CD1c-positive myeloid dendritic cell (primary cell): ENCODE measurements around the gene KCNK17.

Experiments used
- DNase-seq: peaks from one replicate; pipeline ENCODE4 v3.0.0-alpha.2; 2016; ENCODE audit errors: extremely low spot score

Gene KCNK17

GRCh38 chr6:39338397-39338796 lies 24.2 kb upstream of the KCNK17 start:
- peak; percentile 40 for DNase-seq

- no peak for DNase-seq
Measured at GRCh38 chr6:39335780-39336545, 21.7 kb upstream of the KCNK17 start.

DNA sequence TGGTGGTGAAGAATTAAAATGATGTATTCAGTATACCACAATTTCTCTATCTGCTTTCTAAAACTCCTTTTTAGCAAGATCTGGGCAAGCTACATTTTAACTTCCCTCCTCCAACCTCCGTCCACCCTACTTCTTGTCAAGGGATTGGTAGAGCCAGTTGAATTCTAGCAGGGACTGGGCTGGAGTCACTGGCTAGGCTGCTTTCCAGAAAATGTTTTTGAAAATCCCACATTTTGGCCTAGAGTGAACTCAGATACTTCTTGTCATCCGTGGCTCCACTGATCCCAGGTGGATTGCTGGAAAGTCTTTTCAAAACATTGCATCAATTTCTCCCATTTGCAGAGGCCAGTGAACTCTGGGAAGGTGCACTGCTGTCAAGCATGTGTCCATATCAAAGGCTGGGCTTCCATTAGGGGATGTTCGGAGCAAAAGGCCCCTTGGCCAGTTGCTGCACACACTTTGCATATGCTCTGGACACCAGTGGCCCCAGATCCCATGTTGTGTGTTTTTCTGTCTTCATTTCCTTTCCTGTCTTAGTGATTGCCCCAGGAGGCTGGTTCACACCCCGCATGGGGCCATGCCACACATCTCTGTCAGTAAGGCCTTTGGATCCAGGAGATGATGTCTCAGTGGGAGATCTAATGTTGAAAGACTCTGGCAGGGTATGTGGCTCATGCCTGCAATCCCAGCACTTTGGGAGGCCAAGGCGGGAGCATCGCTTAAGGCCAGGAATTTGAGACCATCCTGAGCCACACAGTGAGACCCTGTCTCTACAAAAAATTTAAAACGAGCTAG lies 19.6 kb upstream of the KCNK17 start:
- DNase-seq, result no peak

GRCh38 chr6:39330476-39330875 lies 16.3 kb upstream of the KCNK17 start:
- DNase-seq, result peak; percentile 61

DNA sequence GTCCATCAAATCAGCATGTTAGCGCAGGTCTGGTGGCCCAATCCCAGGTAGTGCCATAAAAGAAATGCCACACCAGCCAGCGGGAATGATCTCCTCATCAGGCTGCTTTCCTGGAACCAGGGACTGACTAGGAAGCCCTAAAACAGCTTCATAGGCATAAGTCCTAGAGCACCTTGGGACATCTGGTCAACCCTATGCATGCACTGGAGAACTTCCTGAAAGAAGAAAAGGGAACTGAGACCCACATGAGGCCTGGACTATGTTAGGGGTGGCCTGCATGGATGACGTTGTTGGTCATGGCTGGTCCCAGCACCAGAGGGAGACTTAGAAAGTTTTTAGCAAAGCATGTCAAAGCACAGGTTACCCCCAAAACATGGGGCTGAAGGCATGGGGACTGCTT lies 15.8 kb upstream of the KCNK17 start:
- DNase-seq, result peak; percentile 84

DNA sequence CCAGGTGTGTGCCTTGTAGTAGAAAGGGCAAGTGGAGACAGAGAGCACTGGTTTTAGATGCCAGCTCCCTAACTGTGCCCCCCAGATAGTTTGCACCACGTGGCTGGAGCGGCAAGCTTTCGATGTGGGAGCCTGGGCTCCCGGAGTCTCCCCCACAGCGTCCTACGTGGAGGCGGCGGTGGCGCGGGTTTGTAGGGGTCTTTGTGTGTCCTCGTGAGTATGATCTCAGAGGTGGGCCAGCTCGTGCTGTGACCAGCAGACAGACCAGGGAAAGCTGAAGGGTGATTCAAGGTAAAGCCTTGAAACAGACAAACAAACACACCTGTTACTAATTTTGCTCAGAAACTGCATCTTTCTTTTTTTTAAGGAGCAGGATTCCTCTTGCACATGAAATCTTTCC lies 13.8 kb upstream of the KCNK17 start:
- DNase-seq, result no peak

- DNase-seq, result no peak
Measured at GRCh38 chr6:39327507-39327906, 13.3 kb upstream of the KCNK17 start.

GRCh38 chr6:39322306-39322850 lies 8.2 kb upstream of the KCNK17 start, which contains the start of gene KCNK16:
Gene KCNK16, minus strand, starts transcription at chr6:39322702. Its CDS starts 162 bp downstream, at chr6:39322540.
- DNase-seq, result no peak

DNA sequence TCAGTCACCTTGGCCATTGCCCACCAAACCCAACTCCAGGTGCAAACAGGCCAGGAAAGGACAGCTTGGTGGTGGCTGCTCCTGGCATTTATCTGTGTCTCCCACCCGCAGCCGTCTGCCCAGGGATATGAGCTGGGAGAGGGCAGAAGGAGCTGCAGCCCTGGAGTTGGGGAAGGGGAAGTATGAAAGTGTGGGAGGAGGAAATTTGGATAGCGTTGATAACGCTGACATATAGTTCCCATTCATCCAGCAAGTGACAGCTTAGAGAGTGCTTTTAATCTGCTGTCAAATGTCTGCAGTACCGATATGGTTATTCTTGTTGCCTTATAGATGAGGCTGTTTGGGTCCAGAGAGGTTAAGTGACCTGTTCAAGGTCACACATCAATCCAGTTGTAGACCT lies 7.5 kb upstream of the KCNK17 start:
- DNase-seq, result peak; percentile 67

DNA sequence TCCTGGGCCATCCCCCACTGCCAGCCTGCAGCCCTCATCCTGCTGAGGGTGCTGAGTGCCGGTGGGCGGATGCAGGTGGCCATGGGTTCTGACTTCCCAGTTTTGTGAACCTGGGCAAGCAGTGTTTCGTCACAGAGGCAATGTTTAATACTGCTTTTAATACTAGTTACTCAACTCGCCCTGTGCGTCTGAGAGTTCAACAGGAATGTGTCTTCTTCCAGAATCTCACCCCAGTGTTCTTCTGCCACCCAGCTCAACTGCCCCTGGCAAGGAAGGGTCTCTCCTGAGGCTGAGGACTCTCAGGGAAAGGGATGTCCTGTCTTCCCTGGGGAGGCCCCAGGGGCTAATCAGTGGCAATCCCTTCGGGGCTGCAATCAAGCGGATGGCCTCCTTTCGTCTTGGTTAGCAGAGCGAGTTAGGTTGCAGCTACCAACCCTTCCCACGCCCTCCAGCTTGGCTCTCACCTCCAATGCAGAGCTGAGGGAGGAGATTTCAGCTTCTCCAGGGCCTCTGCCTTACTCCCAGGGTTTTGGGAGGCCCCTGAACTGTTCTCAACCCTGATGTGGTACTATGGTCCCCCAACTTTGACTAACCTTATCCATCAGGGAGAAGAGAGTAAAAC lies 6.3 kb upstream of the KCNK17 start:
- no peak for DNase-seq

DNA sequence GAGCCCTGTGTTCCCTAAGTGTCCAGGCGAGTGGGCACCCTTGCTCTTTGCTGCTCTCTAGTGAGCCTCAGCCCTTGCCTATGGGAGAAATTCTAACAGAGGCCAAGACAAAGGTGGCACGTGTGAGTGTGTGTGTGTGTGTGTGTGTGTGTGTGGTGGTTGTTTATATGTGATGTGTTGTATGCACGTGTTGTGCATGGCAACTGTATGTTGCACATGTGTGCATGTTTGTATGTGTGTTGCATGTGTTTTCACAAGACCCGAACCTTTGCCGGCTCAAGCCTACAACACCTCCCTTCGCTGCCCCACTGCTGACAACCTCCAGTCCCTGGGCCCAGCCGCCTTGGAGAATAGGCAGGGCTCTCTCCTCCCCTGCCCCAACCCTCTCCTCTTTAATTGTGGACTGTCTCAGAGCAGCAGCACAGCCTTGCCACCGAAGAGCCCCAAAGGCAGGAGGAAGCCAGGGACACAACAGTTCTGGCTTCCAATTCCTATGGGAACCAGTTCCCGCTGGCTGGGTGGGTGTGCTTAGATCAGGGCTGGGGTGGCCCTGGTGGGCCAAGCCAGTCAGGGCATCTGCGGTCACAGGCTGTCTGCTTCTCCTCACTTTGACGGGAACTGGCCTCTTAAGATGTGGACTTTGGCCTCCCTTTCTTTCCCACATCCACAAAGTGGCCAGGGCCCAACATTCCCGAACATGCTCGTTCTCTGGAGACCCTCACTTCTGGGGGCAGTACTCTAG lies 5.6 kb upstream of the KCNK17 start:
- no peak for DNase-seq

DNA sequence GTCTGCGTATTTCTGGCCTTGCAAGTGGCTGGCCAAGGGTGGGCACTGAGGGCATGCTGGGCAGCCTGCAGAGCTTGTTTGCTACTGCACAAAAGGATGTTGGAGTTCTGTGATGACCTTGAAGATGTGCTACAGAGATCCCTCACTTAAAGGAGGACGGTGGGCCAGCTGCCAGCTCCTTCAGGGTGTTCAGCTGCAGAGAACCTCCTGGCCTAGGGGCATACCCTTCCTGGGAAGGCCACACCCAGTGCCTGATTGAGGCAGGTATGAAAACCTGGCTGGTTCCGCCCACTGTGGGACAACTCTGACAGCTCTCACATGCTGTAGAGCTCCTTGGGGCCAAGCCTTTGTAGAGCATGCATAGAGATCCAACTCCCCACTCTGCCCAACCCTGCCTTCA lies 3.0 kb upstream of the KCNK17 start:
- DNase-seq, result no peak

DNA sequence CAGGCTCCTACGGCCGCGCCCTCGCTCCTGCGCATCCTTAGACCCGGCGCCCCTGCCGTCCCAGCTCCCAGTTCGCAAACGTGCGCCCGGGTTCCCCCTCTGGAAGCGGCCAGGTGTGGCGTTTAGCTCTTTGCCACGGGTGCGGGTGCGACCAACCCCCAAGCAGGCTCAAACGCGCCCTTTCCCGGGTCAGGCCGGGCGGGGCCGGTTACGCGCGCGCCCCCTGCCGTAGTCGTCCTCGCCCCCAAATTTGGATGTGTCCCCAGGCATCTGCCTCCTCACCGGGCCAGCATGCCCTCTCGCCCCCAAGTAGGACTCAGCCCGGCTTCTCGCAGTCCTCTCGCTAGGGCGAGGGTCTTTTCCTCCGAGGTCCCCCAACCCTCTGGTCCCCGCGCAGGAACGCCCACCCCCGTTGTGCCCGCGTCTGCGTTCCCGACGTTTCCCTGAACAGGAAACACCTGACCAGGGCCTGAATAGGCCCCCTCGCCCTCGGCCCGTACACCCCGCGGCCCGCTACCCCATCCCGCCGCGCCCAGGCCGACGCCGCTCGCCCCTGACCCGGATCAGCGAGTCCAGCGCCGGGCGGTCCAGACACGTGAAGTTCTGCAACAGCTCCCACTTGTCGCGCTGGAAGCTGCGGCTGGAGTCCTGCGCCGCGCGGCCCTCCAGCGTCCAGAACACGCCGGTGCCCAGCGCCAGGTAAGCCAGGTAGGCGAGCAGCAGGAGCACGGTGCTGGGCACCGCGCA lies 520 bp downstream of the KCNK17 start:
- no peak for DNase-seq

GRCh38 chr6:39312912-39313525 lies 1.2 kb downstream of the KCNK17 start:
- no peak for DNase-seq

DNA sequence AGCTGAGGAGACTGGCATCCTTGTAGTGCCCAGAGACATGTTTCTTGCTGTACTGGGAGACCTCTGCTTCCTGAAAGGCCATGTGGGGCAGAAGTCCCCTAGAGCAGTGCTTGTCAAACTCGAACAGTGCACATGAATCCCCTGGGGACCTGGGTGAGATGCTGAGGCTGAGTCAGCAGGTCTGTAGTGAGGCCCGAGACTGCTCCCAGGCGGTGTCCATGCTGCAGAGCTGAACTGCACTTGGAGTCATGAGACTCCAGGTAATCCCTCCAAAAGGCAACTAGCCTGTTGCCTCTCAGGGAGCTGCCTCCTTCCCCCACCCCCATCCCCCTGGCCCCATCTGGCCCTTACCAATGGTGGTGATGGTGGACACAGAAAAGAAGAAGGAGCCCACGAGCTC lies 3.7 kb downstream of the KCNK17 start:
- DNase-seq, result no peak

- peak; percentile 77 for DNase-seq
Measured at GRCh38 chr6:39309942-39310531, 4.2 kb downstream of the KCNK17 start.

GRCh38 chr6:39307462-39307861 lies 6.8 kb downstream of the KCNK17 start:
- DNase-seq, result no peak

- DNase-seq, result no peak
Measured at GRCh38 chr6:39304951-39305350, 9.3 kb downstream of the KCNK17 start.

- no peak for DNase-seq
Measured at GRCh38 chr6:39303425-39304153, 10.6 kb downstream of the KCNK17 start.
